NCI-H2171 treated with DMSO at 0.1 percent for 48 hours (cell line): Measurements from ENCODE around the gene USP25.

Source experiments
- DNase-seq: peaks from one replicate; lab custom pipeline; 2025; lab: John Stamatoyannopoulos, UW

The USP25 gene

DNA sequence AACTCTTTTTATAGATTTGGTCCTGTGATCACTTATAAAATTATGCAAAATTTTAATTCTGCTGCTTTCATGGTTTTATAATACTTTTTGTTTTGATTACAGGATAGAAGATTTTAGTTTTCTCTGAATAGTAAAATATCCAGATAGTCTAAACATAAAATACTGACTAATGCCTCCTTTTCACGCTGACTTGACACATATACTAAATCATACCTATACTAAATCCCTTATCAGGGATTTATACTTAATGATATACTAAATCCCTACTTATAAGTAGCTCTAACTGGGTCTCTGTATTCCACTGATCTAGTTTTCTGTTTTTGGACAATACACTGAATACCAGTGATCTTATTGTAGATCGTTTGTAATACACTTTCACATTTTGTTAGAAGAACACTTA is 128.0 kb downstream of the USP25 start:
- no peak for DNase-seq

DNA sequence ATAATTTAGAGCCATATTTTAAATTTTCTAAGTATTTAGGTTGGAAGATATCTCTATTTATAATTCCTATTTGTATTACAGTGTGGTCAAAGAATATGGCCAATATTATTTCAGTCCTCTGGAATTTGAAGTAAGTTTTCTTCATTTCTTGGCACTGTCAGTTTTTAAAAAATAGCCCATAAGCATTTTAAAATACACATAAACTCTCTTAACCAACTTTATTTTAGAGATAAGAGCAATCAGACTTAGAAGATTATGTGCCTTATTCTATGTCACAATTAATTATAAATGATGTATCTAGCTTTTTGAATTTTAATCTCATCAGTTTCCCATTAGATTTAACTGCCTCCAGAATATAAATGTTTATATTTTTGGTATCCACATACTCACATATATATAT is 130.8 kb downstream of the USP25 start:
- DNase-seq: no peak

DNA sequence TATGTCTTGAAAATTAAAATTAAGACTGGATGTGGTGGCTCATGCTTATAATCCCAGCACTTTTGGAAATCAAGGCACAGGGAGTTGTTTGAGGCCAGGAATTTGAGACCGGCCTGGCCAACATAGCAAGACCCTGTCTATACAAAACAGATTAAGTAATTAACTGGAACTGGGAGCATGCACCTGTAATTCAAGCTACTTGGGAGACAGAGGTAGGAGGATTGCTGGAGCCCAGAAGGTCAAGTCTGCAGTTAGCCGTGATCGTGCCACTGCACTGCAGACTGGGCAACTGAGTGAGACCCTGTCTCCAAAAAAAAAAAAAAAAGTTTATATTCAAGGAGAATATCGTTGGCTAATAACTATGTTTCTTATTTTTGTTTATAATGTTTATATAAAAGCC is 139.2 kb downstream of the USP25 start:
- no peak for DNase-seq

DNA sequence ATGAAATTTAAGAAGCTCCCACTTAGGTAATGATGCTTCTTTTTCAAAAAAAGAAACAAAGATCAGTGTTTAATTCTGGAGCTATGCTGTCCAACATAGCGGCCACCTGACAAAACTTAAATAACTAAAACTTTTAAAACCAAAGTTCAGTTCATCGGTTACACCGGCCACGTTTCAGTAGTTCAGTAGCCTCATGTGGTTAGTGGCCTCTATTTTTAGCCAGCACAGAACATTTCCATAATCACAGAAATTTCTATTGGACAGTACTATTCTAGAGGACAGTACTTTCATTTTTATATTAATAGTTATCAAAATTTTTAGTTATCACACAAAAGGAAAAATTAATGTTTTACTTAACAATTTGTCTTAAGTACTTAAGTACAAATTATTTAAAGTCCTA is 141.0 kb downstream of the USP25 start:
- DNase-seq: no peak

DNA sequence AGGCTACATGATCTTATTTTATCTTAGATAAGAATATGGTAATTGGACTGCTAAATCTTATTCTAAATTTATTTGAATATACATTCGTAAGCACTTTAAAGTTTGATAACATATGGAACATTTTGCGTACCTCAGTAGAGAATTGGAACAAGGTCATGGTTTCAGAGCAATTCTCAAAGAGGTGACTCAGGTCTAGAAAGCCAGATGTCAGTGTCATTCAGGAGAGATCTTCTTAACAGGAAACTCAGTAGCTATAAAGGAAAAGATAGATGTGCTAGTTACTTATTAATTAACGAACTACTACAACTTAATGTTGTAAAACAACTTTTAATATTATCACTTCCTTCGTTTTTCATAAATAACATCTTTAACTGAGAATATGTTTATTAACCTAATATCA is 142.5 kb downstream of the USP25 start:
- no peak for DNase-seq

DNA sequence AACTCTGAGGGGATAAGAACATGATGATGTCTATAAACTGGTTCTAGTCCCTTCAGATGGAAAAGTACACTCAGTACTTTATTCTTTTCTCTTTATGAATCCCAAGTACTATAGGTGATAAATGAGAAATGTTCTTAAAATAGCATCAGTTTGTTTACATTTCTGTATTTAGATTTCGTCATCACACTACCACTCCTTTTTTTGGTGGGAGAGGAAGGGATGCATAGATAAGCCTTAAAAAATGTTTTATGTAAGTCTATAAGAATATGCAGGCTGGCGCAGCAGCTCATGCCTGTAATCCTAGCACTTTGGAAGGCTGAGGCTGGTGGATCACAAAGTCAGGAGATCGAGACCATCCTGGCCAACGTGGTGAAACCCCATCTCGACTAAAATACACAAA is 144.8 kb downstream of the USP25 start:
- no peak for DNase-seq

DNA sequence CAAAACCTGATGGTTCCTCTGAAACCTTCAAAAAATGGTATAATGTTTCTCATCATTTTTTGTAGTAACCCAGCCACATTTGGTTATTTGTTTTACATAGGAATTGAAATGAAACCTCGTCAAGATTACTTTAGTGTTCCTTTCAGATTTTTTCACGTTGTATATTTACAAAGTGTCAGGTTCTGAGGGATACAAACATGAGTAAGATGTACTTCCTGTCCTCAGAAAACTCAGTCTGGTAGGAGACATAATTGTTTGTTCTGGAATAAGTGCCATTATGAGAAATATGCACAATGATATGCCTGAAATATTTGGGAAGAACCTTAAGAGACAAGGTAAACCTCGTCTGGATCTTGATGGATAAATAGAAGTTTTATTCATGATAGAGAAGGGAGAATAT is 145.5 kb downstream of the USP25 start:
- no peak for DNase-seq

DNA sequence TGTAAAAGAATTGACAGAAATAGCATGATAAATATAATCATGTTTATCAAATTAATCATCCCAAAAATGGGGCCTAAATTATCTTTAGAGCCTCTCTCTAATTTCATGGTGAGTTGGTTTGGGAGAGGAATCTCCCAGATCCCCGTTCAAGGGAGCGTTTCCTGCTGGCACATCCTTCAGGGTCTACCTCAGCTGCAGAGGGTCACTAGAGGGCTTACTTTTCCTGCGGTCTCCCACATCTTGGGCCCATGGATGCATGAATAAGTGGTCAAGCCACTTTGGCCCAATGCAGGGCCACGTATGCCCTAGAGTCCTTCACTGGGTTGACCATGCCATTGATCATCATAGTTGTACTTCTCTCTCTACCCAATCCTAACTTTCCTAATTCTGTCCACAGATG is 164.1 kb downstream of the USP25 start:
- DNase-seq: no peak

DNA sequence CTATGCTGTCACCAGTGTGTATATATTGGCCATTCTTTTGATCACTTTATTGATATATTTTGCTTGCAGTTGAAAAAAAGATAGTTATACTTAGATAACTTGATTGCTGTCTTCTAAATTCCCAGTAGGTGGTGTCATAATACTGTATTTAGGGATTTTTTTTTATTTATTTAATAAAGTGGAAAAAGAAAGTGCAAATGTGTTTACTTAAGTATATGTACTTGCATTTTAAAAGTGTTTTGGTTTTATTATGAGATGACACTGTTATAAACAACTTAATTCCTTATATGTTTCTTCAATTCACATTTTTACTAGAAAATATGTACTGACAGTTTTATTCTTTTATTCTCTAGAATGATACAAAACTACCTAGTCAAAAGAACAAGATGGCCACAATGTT is 164.8 kb downstream of the USP25 start:
- DNase-seq: peak; percentile 24

DNA sequence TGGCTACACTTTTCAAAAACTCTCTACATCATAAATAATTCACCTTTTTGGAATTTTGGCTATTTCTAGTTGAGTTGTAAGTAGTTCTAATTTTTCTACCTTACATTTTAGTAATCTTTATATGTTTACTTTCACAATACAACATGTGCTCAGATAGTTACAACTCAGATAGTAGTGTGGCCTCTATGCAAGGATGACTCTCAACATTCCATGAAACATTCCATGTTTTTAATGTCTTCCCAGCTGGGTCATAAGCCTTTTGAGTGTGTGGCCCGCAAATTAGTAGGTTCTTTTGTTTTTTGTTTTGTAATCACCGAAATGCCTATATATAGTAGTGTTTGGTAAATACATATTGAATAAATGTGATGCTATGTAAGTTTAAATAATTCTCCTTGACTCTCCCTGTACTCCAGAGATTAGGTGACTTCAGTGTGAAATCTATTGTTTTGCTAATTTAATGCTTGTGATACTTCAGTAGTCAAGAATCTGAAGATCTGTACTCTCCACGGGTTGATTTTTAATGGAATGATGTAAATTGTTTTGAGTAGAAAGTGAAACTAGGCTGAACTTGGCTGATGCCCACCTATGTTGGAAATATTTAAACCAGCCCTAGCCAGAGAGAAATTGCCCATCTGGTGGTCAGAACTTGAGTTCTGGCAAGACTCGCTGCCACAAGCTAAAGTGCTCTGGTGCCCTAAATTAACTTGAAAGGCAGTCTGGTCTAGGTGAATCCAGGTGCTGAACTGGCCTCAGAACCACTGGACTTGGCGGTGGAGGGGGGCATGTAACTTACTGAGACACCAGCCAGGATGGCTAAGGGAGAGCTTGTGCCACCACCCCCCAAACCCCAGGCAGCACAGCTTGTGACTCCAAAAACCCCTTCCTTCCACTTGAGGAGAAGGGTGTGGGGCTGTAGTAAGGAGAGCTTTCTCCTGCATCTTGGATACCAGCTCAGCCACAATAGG is 165.6 kb downstream of the USP25 start:
- DNase-seq: no peak

DNA sequence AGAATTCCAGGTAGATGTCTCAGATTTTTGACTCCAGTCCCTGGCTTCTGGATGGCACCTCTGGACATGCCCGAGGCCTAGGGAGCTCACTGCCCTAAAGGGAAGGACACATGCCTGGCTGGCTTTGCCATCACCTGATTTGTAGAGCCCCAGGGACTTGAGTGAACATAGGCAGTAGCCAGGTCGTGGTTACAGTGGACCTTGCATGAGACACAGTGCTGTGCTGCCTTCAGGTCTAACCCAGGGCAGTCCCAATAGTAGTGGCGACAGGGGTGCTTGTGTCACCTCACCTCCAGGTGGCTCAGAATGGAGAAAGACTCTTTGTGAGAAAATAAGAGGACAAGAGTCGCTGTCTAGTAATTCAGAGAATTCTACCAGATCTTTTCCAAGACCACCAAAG is 166.7 kb downstream of the USP25 start:
- DNase-seq: no peak

DNA sequence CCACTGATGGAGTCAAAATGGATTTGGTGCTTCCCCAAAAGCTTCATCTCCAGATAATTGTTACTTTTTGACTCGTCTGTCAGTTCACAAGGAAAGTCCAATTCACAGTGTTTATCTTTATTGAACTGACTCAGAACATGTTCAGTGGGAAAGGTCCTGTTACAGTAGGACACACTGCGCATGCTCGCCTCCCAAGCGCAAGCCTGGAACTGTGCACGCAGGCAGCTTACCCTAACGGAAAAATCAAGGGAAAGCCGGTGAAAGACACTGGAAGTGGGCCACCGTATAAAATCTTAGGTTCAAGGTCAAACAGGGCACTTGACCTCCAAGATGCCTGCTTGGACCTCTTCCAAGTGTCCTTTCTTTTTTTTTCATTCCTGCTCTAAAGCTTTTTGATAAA is 174.6 kb downstream of the USP25 start:
- DNase-seq: no peak

DNA sequence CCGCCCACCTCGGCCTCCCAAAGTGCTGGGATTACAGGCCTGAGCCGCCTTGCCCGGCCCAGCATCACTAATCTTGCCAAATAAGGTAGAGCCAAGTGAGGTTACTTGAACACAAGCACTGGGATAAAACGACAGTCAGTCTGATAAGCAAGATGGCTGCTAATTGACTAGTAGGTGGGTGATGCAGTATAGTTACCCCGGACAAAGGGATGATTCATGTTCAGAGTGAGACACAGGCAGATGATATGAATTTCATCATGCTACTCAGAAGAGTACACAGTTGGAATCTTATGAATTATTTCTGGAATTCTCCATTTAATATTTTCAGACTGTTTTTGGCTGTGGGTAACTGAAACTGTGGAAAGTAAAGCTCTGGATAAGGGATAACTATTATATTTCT is 178.4 kb downstream of the USP25 start:
- no peak for DNase-seq

DNA sequence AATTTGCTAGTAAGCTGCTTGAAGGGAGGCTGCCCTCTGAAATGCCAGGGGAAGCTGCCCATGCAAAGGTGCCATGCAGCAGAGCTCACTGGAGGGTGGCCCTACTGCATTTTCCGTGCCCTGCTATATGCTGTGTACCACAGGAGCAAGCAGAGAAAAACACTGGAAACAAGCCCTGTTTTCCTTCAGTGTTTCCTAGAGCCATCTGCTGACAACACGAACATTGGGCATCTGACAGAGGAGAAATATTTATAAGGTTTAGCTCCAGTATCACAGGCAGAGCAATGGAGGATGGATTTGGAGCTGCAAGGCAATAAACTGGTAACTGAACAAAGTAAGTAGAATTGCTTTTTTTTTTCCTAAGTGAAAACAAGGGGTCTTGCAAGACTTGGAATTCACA is 198.4 kb downstream of the USP25 start:
- no peak for DNase-seq

DNA sequence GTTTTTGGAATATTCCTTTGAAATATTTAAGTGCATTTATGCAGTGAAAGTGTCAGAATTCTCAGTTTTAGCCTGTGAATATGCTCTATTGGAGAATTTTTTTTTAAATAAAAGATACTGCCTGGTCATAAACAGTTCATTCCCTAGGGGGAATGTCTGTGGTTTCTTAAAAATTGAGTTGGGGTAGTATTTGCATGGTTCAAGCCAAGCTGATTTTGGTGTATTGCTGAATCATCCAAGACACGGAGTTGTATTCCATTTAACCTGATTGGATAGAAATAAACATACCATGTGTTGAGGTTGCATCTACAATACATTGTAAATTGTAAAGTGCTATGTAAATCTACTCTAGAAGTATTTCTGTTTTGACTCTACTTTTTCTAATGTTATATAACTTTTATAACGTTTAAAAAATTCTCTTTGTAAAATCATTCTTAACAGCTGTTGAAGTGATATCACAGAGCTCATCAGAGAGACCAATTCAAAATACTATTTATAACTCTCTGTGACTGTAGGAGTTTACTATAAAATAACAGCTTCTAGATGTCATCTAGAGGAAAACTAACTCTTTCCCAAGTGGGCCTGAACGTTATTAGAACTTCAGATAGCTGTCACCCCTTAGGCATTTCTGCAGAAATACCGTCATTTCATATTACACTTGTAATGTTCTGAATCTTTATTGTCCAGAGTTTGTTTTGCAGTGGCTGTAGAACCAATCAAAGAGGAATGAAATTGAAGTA is 199.1 kb downstream of the USP25 start:
- no peak for DNase-seq

DNA sequence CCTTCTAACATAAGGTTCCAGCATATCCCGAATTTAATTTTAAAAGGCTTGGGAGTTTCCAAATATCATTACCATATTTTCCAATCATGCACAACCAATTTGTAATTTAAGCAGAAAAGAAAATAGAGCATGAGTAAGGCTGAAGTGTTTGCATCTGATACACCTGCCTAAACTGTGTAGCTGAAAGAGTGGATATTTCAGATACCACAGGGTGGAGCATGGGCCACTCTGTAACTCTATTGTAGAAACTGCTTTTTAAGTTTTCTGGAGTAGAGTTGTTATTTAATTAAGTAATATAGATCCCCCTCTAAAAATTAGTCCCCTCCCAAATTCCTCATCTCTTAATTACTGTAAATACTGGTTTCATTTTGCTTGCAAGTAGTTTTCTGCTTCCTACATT is 199.8 kb downstream of the USP25 start:
- no peak for DNase-seq
